GM18873 (cell line): ENCODE data around the gene MRPS23.
A peak's percentile ranks its signal among the peaks of the same experiment; 100 is the strongest.

Experiments used
- ATAC-seq: cut with Tn5 transposase; IDR thresholded peaks from one replicate; pipeline ENCODE4 v1.9.1; 2021; ENCODE audit warnings: mild to moderate bottlenecking, moderate library complexity, moderate number of reproducible peaks; ENCODE audit not compliant: unreplicated experiment, low FRiP score

MRPS23 gene

GRCh38 chr17:57849874-57850754 lies at the start of gene MRPS23:
MRPS23 (minus strand) TSS chr17:57850044; CDS start chr17:57850010, 34 bp downstream.
- ATAC-seq: peak; percentile 94

- no peak for ATAC-seq
These were observed 49.5 kb upstream of the MRPS23 start for GRCh38 chr17:57899391-57899790.

GRCh38 chr17:57898487-57899311 lies 48.9 kb upstream of the MRPS23 start:
- ATAC-seq: no peak

GRCh38 chr17:57895382-57896060 lies 45.7 kb upstream of the MRPS23 start:
- no peak for ATAC-seq

GRCh38 chr17:57894848-57895247 lies 45.0 kb upstream of the MRPS23 start:
- no peak for ATAC-seq

GRCh38 chr17:57892820-57893595 lies 43.2 kb upstream of the MRPS23 start:
- ATAC-seq: no peak

GRCh38 chr17:57892146-57892819 lies 42.4 kb upstream of the MRPS23 start:
- no peak for ATAC-seq

- ATAC-seq: no peak
These were observed 41.0 kb upstream of the MRPS23 start for GRCh38 chr17:57890857-57891232.

- no peak for ATAC-seq
These were observed 40.3 kb upstream of the MRPS23 start for GRCh38 chr17:57889892-57890856.

GRCh38 chr17:57889252-57889651 lies 39.4 kb upstream of the MRPS23 start:
- no peak for ATAC-seq

GRCh38 chr17:57888311-57889216 lies 38.7 kb upstream of the MRPS23 start:
- no peak for ATAC-seq

- no peak for ATAC-seq
These were observed 37.3 kb upstream of the MRPS23 start for GRCh38 chr17:57887161-57887560.

- no peak for ATAC-seq
These were observed 36.2 kb upstream of the MRPS23 start for GRCh38 chr17:57886020-57886419.

- ATAC-seq: no peak
These were observed 35.5 kb upstream of the MRPS23 start for GRCh38 chr17:57885148-57885915.

GRCh38 chr17:57881783-57882351 lies 32.0 kb upstream of the MRPS23 start:
- no peak for ATAC-seq

- ATAC-seq: no peak
These were observed 31.3 kb upstream of the MRPS23 start for GRCh38 chr17:57881143-57881542.
